Naive B cell (primary cell): Measurements from ENCODE around the gene PRM3. TPM values are rescaled to one million over a fixed set of nuclear protein-coding genes. Genes with fewer than 3 reads are reported as not detected.

ENCODE experiments used
- ATAC-seq, 2 donors: fragments of 150-1000 bp; cut with Tn5 transposase; 2 replicates each; pipeline ENCODE4 v1.10.0; 2021; ENCODE audit warnings: low read depth in 2 of 2, mild to moderate bottlenecking in 2 of 2, moderate library complexity in 2 of 2
- DNase-seq: peaks from one replicate; pipeline ENCODE4 v3.0.0; 2022
- H3K27ac Mint-ChIP-seq, 6 donors: one replicate each; pipeline ENCODE4 v1.8.0; 2020 to 2022; ENCODE audit warnings: mild to moderate bottlenecking in 6 of 6, mixed read lengths in 6 of 6, moderate library complexity in 5 of 6, inconsistent platforms in 2 of 6
- H3K27me3 Mint-ChIP-seq, 3 donors: one replicate each; pipeline ENCODE4 v1.8.0; 2021 to 2022; ENCODE audit warnings: mixed read lengths in 3 of 3, mild to moderate bottlenecking in 1 of 3
- H3K36me3 Mint-ChIP-seq, 2 donors: one replicate each; pipeline ENCODE4 v1.8.0; 2020 to 2022; ENCODE audit warnings: mixed read lengths in 2 of 2, inconsistent platforms in 1 of 2, mild to moderate bottlenecking in 1 of 2
- H3K4me1 Mint-ChIP-seq, 3 donors: one replicate each; pipeline ENCODE4 v1.8.0; 2020 to 2022; ENCODE audit warnings: mixed read lengths in 3 of 3, inconsistent platforms in 1 of 3, mild to moderate bottlenecking in 1 of 3, moderate library complexity in 1 of 3
- H3K4me3 Mint-ChIP-seq, 8 donors: one replicate each; pipeline ENCODE4 v1.8.0; 2020 to 2022; ENCODE audit warnings: mild to moderate bottlenecking in 8 of 8, mixed read lengths in 8 of 8, moderate library complexity in 8 of 8, inconsistent platforms in 2 of 8
- H3K9me3 Mint-ChIP-seq, 7 donors: one replicate each; pipeline ENCODE4 v1.8.0; 2020 to 2022; ENCODE audit warnings: mixed read lengths in 7 of 7, mild to moderate bottlenecking in 5 of 7, inconsistent platforms in 2 of 7, moderate library complexity in 1 of 7
- polyA plus RNA-seq, 6 donors: library from polyadenylated mRNA; unstranded; fragments of 300-500 nt; fragmentation: Illumina TruSeq; gene quantifications; one replicate each; pipeline ENCODE4 v1.2.3, GENCODE V29; 2021; ENCODE audit warnings: low read depth in 6 of 6

The PRM3 gene
- polyA plus RNA-seq, 6 donors from 2014 or later = not detected

GRCh38 chr16:11289202-11289601 lies 15.8 kb upstream of the PRM3 start:
- Mint-ChIP-seq H3K27me3 (peaks cover 0 to 15% (median 10%) of the 10 kb centered on the region in 3 donors), H3K27ac (no peak overlapping the region), H3K4me3 (no peak overlapping the region), H3K36me3 (no peaks in the 10 kb centered on the region), H3K4me1 (peaks cover 27 to 54% (median 52%) of the 10 kb centered on the region in 3 donors), H3K9me3 (peaks cover 0 to 6% (median 0%) of the 10 kb centered on the region in 7 donors)
- no peak for ATAC-seq
- DNase-seq = no peak

GRCh38 chr16:11285842-11286241 lies 12.4 kb upstream of the PRM3 start:
- Mint-ChIP-seq H3K27me3 (peaks cover 0 to 10% (median 8%) of the 10 kb centered on the region in 3 donors), H3K9me3 (peaks cover 0 to 6% (median 0%) of the 10 kb centered on the region in 7 donors), H3K4me3 (no peak overlapping the region), H3K4me1 (peaks cover 20 to 38% (median 38%) of the 10 kb centered on the region in 3 donors), H3K36me3 (no peaks in the 10 kb centered on the region), H3K27ac (peak overlapping the region in 2 of 6 donors; percentile 2 to 49)
- no peak for DNase-seq
- ATAC-seq = no peak

- DNase-seq (no peak), ATAC-seq (no peak)
- Mint-ChIP-seq H3K4me1 (peaks cover 18 to 46% (median 40%) of the 10 kb centered on the region in 3 donors), H3K4me3 (no peak overlapping the region), H3K9me3 (peaks cover 0 to 6% (median 0%) of the 10 kb centered on the region in 7 donors), H3K27ac (peak overlapping the region in 2 of 6 donors; percentile 47 to 59), H3K36me3 (no peaks in the 10 kb centered on the region), H3K27me3 (no peaks in the 10 kb centered on the region)
These were observed 10.4 kb upstream of the PRM3 start for GRCh38 chr16:11283820-11284248.

GRCh38 chr16:11280616-11281522 lies 7.4 kb upstream of the PRM3 start, which contains the start of gene PRM1:
TSS of gene PRM1 (minus strand) at chr16:11281330. CDS start at chr16:11281238, 92 bp downstream.
- H3K9me3 Mint-ChIP-seq = peaks cover 0 to 3% (median 0%) of the 10 kb centered on the region in 7 donors
- peaks cover 0 to 8% (median 0%) of the 10 kb centered on the region in 3 donors for H3K27me3 Mint-ChIP-seq
- DNase-seq (no peak), ATAC-seq (no peak)
- H3K4me1 Mint-ChIP-seq = peaks cover 13 to 30% (median 26%) of the 10 kb centered on the region in 3 donors
- H3K27ac Mint-ChIP-seq = peak within 1 kb of the TSS in 4 of 6 donors; percentile 53 to 83 (median 71)
- H3K4me3 Mint-ChIP-seq = peak within 1 kb of the TSS in 1 of 8 donors; percentile 16
- H3K36me3 Mint-ChIP-seq = no peaks in the 10 kb centered on the region

GRCh38 chr16:11278681-11279628 lies 5.5 kb upstream of the PRM3 start:
- H3K27me3 Mint-ChIP-seq = peaks cover 0 to 8% (median 0%) of the 10 kb centered on the region in 3 donors
- H3K4me1 Mint-ChIP-seq = peaks cover 7 to 26% (median 18%) of the 10 kb centered on the region in 3 donors
- peak overlapping the region; percentile 36 to 87 (median 78) for H3K27ac Mint-ChIP-seq
- peaks cover 0 to 2% (median 0%) of the 10 kb centered on the region in 7 donors for H3K9me3 Mint-ChIP-seq
- ATAC-seq (peak; percentile 93 to 94), DNase-seq (peak; percentile 19)
- H3K4me3 Mint-ChIP-seq = peak overlapping the region in 2 of 8 donors; percentile 21 to 35
- H3K36me3 Mint-ChIP-seq = no peaks in the 10 kb centered on the region

- peaks cover 7 to 26% (median 18%) of the 10 kb centered on the region in 3 donors for H3K4me1 Mint-ChIP-seq
- peaks cover 0 to 8% (median 0%) of the 10 kb centered on the region in 3 donors for H3K27me3 Mint-ChIP-seq
- peak overlapping the region in 1 of 8 donors; percentile 32 for H3K4me3 Mint-ChIP-seq
- no peaks in the 10 kb centered on the region for H3K36me3 Mint-ChIP-seq
- ATAC-seq (no peak), DNase-seq (no peak)
- H3K27ac Mint-ChIP-seq = no peak overlapping the region
- peaks cover 0 to 2% (median 0%) of the 10 kb centered on the region in 7 donors for H3K9me3 Mint-ChIP-seq
These were observed 4.3 kb upstream of the PRM3 start for GRCh38 chr16:11277607-11278337.

- Mint-ChIP-seq H3K9me3 (peaks cover 0 to 2% (median 0%) of the 10 kb centered on the region in 7 donors), H3K27ac (peak overlapping the region in 1 of 6 donors; percentile 77), H3K4me1 (peaks cover 7 to 26% (median 18%) of the 10 kb centered on the region in 3 donors), H3K36me3 (no peaks in the 10 kb centered on the region), H3K27me3 (peaks cover 0 to 8% (median 0%) of the 10 kb centered on the region in 3 donors), H3K4me3 (peak overlapping the region in 1 of 8 donors; percentile 32)
- ATAC-seq = no peak
- no peak for DNase-seq
These were observed 3.6 kb upstream of the PRM3 start for GRCh38 chr16:11276896-11277593.

GRCh38 chr16:11276143-11276895 lies 2.9 kb upstream of the PRM3 start, which contains the start of gene PRM2:
TSS of gene PRM2 (minus strand) at chr16:11276480. CDS start at chr16:11276370, 110 bp downstream.
- DNase-seq (no peak), ATAC-seq (no peak)
- no peaks in the 10 kb centered on the region for H3K36me3 Mint-ChIP-seq
- H3K4me3 Mint-ChIP-seq = no peak within 1 kb of the TSS
- peaks cover 0 to 8% (median 0%) of the 10 kb centered on the region in 3 donors for H3K27me3 Mint-ChIP-seq
- H3K9me3 Mint-ChIP-seq = peaks cover 0 to 2% (median 0%) of the 10 kb centered on the region in 7 donors
- H3K27ac Mint-ChIP-seq = peak within 1 kb of the TSS in 1 of 6 donors; percentile 77
- H3K4me1 Mint-ChIP-seq = peaks cover 7 to 25% (median 18%) of the 10 kb centered on the region in 3 donors

GRCh38 chr16:11274964-11275363 lies 1.5 kb upstream of the PRM3 start:
- no peak for DNase-seq
- peaks cover 11 to 22% (median 16%) of the 10 kb centered on the region in 3 donors for H3K4me1 Mint-ChIP-seq
- no peak overlapping the region for H3K27ac Mint-ChIP-seq
- ATAC-seq = no peak
- H3K36me3 Mint-ChIP-seq = no peaks in the 10 kb centered on the region
- H3K27me3 Mint-ChIP-seq = peaks cover 0 to 8% (median 0%) of the 10 kb centered on the region in 3 donors
- H3K9me3 Mint-ChIP-seq = peaks cover 0 to 3% (median 0%) of the 10 kb centered on the region in 7 donors
- H3K4me3 Mint-ChIP-seq = no peak overlapping the region

GRCh38 chr16:11273721-11274324 lies 394 bp upstream of the PRM3 start:
- Mint-ChIP-seq H3K4me3 (no peak overlapping the region), H3K9me3 (peaks cover 0 to 3% (median 0%) of the 10 kb centered on the region in 7 donors), H3K27ac (peak overlapping the region in 1 of 6 donors; percentile 54), H3K27me3 (peaks cover 0 to 8% (median 0%) of the 10 kb centered on the region in 3 donors), H3K4me1 (peaks cover 4 to 11% (median 5%) of the 10 kb centered on the region in 3 donors), H3K36me3 (no peaks in the 10 kb centered on the region)
- no peak for ATAC-seq
- no peak for DNase-seq

- no peaks in the 10 kb centered on the region for H3K36me3 Mint-ChIP-seq
- H3K4me1 Mint-ChIP-seq = peaks cover 0 to 5% (median 2%) of the 10 kb centered on the region in 3 donors
- no peak overlapping the region for H3K27ac Mint-ChIP-seq
- H3K4me3 Mint-ChIP-seq = no peak overlapping the region
- ATAC-seq = no peak
- H3K27me3 Mint-ChIP-seq = peaks cover 0 to 8% (median 0%) of the 10 kb centered on the region in 3 donors
- H3K9me3 Mint-ChIP-seq = peaks cover 0 to 4% (median 0%) of the 10 kb centered on the region in 7 donors
- DNase-seq = no peak
These were observed 945 bp downstream of the PRM3 start for GRCh38 chr16:11272484-11272883.
